Measurements from ENCODE around the gene KREMEN1.

DNA sequence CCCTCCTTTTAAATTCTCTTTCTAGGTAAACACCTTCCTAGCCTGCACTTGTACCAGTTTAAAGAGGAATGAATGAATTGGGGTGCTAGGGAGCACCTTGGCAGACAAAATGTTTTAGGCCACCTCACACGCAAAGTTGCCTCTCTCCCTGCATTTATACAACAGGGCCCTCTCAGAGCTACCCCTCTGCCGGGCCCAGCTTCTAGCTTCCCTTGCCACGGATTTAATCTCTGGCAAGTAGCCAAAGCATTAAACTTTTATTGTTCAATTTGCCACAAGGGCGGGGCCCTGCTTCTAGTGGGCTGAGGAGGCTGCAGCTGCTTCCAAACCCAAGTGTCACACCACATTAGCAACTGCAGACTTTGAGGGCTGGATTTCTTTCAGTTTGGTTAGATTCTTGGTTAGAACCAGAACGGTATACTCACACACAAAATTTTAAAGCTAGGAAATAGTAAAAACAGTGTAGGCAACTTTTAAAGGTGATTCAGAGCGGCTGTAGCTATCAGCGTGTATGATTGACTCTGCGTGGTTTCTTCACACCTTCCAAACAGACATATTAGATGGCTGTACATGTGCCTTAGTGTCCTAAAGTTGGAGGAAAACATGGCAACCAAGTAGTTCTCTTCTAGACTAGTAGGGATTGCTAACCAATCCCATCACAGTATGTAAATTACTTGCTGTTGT lies 6.5 kb downstream of the KREMEN1 start:
- no peak for TF ChIP-seq POLR2A (IDR thresholded peaks at IDR 0.05; ENCODE audit: low read length)
- TF ChIP-seq GATA1 (IDR thresholded peaks at IDR 0.05; ENCODE audit: low read depth, low read length): no peak

Measured in erythroblast (primary cell).